ENCODE data around the gene PQBP1.

PQBP1 gene

DNA sequence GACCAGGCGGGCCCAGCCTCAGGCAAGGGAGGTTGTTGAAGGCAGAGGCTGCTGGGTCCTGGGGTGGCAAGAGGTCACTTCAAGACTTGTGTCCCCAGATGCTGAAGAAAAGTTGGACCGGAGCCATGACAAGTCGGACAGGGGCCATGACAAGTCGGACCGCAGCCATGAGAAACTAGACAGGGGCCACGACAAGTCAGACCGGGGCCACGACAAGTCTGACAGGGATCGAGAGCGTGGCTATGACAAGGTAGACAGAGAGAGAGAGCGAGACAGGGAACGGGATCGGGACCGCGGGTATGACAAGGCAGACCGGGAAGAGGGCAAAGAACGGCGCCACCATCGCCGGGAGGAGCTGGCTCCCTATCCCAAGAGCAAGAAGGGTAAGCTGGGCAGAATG is 4.4 kb downstream of the PQBP1 start:
- no peak for DNase-seq (ENCODE audit: low read depth in 2 of 2)

DNA sequence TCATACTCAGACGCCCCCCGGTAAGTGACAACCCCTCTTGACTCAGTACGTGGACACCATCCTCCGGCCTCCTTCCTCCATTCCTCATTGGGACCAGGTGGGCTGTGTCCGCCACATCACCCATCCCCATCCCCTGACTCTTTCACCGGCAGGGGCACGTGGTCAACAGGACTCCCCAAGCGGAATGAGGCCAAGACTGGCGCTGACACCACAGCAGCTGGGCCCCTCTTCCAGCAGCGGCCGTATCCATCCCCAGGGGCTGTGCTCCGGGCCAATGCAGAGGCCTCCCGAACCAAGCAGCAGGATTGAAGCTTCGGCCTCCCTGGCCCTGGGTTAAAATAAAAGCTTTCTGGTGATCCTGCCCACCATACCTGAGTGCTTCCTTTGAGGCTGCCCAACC is 5.0 kb downstream of the PQBP1 start:
- DNase-seq (ENCODE audit: low read depth in 2 of 2), result no peak

DNA sequence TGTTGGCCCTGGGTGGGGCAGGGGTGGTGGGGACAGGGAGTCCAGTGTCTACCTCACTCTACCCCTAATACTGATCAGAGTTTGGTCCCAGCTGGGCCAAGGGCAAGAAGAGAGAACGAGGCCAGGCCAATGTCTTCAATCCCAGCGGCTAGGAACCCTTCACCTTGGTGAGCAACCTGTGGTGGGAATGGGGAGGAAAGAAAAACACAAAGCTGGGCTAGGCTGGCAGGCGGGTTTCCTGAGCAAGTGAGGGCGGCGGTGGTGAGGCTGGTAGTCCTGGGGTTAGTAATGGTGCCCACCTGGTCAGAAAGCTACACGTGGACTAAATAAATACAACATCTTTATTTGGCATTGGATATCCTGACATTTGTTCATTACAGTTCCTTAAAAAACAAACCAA is 5.6 kb downstream of the PQBP1 start:
- DNase-seq (ENCODE audit: low read depth in 2 of 2), result no peak

DNA sequence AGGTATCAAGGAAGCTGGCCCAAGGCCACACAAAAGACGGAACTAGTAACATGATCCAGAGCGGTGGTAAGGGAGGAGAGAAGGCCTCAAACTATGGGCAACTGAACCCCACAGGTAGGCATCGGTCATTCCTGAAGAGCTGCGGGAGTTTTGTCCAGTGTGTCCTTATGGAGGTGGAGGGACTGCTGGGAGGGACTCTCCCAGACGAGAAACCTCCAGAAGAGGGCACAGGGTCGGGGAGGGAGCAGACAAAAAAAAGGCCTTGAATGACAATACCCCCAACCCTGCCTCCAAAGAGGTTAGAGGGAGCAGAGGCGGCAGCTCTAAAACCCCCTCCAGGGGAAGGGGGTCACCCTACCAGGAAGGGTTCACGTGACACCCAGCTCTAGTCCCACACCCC is 6.5 kb downstream of the PQBP1 start:
- DNase-seq (ENCODE audit: low read depth in 2 of 2), result no peak

DNA sequence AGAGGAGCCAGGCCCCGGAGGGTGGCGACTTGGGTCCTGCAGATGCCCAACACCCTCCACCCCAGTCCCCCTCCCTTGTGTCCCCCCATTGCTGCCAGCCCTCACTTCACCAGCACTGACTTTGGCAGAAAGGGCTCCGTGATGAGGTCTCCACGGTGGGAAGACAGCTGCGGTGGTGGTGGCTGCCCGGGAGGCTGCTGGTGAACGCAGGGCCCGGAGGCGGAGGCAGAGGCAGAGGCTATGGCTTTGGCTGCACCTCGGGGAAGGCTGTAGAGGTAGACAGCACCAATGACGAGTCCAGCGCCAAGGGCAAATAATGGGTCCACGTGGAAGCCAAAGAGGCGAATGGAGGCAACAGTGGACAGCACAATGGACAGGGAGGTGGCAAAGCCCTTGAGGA is 6.9 kb downstream of the PQBP1 start:
- no peak for DNase-seq (ENCODE audit: low read depth in 2 of 2)

DNA sequence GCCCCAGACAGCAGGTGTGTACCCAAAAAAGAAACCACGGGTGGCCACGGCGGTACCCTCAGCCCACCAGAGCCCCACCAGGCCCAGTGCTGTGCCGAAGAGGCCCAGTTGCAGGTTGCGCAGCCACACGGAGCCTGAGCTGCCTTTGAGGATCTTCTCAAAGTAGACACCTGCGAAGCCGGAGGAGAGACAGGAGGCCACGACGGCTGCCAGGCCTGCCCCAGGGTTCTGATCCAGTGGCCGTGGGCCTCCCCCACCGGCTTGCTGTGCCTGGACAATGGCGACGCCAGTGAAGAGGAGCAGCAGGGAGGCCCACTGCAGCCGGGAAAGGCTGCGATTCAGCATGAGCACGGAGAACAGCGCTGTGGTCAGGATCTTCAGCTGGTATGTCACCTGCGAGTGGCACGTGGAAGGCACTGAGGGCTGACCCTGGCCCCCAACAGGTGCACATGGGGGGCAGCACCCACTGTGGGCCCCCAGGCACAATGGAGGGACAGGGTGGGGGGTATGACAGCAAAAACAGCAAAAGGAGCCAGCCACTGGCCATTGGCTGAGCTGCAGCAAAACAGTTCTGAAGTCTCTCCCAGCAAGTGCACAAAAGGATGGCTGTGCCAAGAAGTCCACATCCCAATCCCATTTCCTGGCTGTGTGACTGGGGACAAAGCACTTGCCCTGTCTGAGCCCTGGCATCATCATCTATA is 7.5 kb downstream of the PQBP1 start:
- no peak for DNase-seq (ENCODE audit: low read depth in 2 of 2)

DNA sequence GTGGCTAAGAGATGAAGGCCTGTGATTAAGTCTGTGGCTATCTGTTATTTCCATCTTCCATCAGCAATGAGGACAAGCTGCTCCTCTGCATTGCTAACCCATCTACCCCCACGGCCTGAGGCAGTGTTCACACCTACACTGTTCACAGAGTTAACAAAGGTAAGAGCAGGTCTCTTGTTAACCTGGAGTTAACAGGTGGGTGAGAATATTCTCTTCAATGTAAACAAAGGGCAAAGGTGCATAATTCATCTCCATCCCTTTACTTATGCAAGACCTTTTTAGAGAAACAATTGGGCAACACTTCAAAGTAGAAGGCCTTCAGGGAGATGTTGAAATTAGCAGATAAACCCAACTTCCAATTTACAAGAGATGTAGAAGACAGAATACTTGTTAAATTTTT is 10.9 kb downstream of the PQBP1 start:
- no peak for DNase-seq (ENCODE audit: low read depth in 2 of 2)

DNA sequence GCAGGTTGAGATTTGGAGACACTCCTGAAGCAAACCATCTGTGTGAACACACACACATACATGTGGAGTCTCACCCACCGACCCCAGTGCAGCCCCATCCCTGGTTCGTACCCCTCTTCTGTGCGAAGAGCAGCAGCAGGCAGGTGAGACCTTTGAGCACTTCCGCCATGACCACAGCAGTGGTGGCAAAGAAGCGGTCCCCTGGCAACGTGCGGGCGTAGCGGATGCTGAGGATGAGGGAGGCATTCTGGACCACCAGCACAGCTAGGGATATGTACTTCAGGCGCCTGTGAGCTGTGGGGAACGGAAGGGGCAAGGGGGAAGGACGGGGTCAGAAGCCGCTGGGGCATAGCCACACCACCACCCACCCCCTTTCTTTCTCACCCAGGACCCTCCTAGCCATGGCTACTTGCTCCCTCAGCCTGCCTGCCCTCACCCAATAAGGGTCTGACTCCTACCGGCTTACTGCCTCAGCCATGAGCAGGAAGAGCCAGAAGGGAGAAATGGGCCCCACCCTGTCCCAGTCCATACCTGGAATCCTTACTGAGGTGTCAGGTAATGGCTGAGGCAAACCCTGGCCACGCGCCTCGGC is 12.1 kb downstream of the PQBP1 start:
- no peak for DNase-seq (ENCODE audit: low read depth in 2 of 2)

DNA sequence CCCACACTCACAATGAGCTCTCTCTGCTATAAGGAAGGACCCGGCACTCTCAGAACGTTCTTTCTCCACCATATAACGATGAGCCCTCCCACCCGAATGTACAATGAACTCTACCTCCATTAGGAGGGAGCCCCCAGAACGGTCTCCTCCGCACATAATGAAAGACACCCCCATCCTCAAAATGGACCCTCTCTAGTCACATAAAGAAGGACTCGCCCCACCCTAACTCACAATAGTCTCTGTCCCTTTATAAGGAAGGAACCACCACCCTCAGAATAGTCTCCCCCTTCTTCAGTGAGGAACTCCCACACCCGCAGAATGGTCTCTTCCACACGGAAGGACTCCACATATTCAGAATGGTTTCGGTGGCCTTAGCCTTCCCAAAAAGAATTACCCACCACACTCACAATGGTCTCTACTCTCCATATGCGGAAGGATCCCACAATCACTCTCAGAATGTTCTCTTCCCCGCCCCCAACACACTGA is 13.2 kb downstream of the PQBP1 start:
- DNase-seq (ENCODE audit: low read depth in 2 of 2), result no peak

DNA sequence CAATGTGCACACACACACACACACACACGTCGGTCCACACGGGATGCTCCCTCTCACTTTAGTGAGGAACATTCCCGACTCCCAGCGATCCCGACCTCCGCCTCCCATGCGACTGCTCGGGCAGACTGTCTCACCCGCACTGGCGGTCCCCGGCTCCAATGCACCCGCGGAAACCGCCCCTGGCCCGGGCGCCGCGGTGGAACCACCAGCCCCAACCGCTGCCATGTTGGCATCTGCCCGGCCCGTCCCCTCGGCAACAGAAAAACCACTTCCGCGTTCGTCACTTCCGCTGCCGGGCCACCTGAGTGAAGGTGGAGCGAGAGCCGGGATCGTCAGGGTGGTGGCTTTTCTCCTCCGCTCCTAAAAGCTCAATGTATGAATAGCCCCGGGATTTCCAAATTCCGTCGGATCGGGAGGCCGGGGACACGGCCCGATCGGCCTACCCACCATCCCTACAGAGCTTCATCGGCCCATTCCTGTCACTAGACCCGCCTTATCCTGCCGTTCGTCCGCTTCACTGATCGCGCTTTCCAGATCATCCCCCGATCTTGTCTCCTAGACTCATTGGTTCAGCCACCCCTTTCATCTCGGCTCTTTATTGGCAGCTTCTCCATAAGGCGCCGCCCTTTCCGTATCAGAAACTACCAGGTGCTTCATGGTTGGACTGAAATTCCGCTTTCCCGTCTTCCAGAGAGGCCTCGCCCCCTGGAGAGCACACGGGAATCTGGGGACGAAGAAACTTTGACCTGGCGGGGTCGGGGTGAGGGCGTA is 13.9 kb downstream of the PQBP1 start, which contains the start of gene SLC35A2:
SLC35A2 (minus strand) TSS at position 235 of the 771 bp plus-strand sequence; CDS start at position 225, 10 bp downstream.
- DNase-seq (ENCODE audit: low read depth in 2 of 2), result peak; percentile 74 to 77

DNA sequence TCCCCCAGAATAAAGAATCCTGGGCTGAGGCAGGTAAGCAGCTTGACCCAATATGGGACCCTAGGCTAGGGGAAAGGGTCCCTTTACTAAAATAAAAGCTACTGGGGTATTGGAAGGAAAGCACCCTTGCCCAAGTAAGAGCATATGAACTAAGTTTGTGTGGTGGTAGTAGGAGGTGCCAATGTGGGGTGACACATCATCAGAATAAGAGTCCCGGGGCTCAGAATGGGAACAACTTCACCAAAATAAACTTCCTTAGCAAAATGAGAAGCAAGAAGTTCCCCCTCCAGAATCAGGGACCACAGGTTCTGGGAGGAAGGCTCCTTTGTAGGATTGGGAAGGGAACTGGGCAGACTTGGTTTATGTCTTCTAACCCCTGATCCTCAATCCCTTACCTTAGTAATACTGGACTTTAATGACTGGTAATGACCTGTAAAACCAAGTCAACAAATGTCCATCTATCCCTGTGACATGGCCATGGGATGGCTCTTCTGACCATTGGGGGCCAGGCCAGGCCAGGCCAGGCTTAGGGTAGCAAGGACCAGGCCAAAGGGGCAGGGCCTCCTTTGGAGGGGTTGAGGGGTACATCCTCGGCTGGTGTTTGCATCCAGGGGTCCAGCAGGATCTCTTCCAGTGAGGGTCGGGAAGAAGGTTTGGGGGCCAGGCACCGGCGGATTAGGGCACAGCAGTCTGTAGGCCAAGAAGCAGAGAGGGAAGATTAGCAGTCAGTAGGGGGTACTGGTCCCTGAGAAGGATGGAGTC is 16.1 kb downstream of the PQBP1 start:
- no peak for DNase-seq (ENCODE audit: low read depth in 2 of 2)

DNA sequence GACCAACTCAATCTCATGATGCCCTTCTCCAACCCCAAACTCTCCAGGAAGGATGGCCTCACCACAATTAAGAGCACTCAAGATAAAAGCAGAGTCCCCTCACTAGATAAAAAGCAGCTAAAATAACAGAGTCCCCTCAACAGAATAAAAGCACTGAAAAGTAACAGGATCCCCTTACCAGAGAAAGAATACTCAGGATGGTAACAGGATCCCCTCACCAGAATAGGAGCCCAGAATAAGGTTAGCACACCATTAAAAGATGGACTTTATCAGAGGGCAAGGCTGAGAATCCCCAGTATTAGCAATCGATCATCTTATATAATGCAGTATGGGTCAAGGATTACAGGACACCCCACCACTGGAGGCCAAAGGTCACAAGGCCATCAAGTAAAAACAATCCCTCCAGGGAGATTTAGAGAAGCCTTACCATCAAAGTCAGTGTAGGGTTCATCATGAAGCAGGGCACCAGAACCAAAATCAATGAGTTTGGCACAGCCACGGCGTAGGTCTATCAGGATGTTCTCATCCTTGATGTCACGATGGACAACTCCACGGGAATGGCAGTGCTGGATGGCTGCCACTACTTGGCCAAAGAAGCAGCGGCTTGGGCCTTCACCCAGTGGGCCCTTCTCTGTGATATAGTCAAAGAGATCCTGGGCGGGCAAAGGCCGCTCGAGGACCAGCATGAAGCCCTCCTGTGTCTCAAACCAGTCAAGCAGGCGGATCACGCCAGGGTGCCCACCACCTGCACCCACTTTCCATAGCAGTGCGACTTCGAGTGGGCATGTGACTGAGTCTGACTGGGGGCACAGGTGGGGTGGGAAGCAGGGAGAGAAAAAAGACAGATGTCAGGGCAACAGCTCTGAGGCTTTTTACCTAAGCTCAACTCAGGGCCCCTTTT is 17.1 kb downstream of the PQBP1 start:
- no peak for DNase-seq (ENCODE audit: low read depth in 2 of 2)

DNA sequence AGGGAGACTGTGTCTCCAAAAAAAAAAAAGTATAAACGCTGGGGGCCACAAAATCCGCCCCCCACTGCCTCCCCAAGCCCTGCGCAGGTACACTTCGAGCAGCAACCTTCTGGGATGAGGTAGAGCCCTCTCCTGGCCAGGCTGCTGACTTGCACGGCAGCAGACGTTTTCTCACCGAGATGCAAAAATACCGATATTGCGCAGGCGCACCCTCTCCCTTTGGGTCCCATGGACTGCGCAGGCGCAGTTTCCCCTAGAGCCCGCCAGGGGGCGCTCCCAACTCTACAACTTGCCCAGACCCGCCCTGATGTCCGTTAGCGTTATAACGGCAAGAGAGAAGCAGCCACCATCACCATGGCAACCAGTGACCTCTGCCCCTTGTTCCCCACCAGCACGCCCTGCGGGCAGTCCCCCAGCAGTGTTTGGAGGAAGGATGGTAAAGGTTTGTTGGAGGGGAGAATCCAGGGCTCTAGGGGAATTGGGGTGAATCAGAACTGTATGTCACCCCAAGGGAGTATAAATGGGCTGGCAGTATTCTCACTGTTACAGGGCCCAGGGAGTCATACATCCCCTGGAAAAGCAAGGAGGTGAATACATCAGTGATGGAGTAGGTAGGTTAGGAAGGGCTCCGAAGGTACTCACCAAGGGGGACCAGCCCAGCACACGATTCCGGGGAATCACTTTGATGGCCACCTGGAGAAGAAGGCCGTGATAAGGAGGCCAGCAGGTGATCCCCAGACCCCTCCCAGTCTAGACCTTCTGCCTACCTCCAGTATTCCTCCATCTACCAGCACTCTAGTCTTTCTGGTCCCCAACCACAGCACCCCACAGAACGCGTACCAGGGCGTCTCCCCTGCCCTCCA is 19.6 kb downstream of the PQBP1 start:
- peak; percentile 68 to 75 for DNase-seq (ENCODE audit: low read depth in 2 of 2)

DNA sequence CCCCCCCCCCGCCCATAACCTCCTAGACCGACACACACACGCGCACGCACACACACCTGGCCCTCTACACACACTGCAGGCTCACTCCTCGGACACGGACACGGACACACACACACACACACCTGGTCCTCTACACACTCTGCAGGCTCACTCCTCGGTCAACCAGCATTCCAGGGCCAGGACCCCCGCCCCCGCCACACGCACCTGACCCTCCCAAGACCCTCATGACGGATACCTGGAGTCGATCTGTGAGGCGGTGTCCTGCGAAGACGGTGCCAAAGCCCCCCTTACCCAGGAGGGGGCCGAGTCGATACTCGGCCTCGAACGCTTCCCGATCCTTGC is 20.5 kb downstream of the PQBP1 start:
- DNase-seq (ENCODE audit: low read depth in 2 of 2), result no peak

DNA sequence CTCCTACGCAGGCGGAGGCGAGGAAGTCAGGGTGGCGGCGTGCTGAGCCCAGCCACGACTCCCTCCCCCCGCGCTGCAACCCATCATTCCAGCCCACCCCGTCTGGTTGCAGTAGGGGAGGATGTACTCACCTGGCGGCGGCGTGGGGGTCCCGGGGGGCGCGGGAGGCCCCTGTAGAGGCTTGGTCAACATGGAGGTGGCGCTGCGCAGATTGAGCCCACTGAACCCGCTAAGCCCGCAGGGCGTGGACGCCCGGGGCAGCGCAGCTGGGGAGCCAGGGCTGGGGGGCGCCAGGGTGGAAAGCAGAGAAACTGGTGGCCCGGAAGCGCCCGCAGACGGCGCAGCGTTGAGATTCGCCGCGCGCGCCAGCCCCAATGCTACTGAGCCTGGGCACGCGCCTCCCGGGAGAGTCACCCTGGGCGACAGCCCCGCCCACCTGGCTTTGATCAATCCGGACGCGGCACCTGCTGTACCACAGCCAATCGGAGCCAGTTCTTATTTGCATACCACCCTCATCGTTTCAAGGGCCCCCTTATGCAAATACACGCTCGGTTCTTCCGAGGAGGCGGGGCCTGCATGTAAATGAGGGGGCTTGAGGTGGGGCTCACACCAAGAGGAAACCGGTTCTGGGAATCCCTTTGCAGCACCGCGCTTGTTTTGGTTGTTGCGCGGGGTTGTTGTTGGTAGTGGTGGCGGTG is 21.1 kb downstream of the PQBP1 start, which contains the start of gene PIM2:
PIM2 (minus strand) TSS at position 382 of the 698 bp plus-strand sequence; CDS start at position 192, 190 bp downstream.
- peak; percentile 77 to 87 for DNase-seq (ENCODE audit: low read depth in 2 of 2)

DNA sequence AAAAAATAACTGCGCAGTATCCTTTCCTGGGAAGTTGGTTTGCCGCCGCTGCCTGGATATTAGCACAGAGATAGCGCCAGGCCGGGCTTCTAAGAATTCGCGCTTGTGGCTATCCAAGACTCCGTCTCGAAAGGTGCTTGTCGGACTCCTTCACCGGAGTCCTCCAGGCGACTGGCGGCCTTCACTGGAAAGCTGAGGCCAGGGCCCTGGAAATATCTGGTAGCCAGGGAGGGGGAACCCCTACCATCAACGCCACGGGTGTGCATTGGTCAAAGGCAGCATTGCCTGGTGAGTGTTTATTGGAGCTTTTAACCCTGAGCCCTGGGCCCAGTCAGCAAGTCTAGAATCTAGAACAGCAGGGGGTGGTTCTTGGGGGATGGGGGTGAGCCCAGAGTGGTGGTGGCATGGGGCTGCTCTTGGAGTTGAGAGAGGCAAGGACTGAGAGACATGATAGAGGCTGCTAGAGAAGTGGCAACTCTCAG is 21.7 kb downstream of the PQBP1 start:
- no peak for DNase-seq (ENCODE audit: low read depth in 2 of 2)

DNA sequence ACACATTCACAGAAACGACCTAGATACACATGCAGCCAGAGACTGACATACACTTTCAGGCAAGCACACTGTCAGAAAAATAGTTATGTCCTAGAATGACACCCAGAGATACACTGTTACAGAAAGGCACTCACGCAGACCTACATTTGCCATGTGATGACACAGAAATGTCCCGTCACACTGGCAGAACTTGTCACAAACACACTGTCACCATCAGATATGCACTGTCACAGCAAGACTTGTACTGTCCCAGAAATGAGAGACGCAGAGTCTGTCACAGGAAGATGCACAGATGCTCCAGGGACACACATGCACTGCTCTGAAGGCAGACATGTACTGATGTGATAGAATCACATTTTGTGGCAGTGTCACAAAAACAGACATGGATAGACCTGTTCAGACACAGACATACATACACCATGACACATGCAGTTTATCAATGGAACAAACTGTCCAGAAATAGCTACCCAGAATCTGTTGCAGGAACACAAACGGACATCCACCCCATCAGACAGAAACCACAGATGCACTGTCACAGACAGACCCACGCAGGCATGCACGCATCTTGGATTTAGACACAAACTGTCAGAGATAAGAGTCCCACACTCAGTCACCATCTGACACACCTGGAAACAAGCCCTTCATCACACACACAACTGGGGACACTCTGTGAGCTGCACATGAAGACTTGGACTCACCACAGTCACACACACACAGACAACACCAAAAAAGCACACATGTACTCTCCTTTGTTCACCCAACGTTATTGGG is 22.4 kb downstream of the PQBP1 start:
- DNase-seq (ENCODE audit: low read depth in 2 of 2), result no peak

DNA sequence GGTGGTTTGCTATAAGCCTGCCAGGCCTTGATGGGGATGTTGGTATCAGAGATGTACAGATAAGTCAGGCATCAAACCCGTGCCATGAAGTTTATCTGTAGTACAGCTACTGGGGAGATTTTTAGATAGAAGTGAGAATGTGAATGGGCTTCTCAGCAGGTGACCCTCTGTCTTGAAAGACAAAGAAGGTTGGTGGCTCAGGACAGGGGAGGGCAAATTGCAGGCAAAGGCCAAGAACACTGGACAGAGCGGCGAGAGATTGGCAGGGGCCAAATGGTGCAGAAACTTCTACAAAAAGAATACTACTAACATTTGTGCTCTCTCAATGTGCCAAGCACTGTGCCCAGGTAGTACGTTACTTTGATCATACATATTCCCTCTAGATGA is 23.0 kb downstream of the PQBP1 start:
- DNase-seq (ENCODE audit: low read depth in 2 of 2), result no peak
